NOMO-1 (cell line): Measurements from ENCODE around the gene HMGB4.

Experiments used
- DNase-seq, 2 experiments: peaks; one replicate each; lab custom pipeline; 2025; ENCODE audit not compliant: unreplicated experiment in 2 of 2; lab: John Stamatoyannopoulos, UW

HMGB4 gene, protein sequence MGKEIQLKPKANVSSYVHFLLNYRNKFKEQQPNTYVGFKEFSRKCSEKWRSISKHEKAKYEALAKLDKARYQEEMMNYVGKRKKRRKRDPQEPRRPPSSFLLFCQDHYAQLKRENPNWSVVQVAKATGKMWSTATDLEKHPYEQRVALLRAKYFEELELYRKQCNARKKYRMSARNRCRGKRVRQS

DNA sequence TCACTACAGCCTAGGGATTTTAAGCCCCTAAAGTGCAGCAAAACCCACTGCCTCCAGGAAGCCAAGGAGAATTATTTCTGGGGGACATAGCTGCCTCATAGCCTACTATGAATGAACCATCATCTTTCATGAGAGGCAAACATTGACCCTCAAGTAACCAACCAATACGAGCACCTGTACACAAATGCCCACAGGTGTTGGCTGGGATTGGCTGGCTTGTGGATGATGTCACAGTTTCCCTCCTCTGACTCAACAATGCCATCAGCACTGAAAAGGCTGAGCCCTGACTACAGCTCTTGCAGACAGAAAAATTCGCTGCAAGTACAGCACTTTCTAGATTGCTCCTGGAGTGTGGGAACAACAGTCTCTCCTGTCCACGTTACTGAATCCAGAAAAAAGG lies at the start of gene HMGB4:
Gene HMGB4 (plus strand): TSS at position 301 of the 400 bp plus-strand sequence. CDS start 113 bp downstream, outside the sequence.
- no peak for DNase-seq

DNA sequence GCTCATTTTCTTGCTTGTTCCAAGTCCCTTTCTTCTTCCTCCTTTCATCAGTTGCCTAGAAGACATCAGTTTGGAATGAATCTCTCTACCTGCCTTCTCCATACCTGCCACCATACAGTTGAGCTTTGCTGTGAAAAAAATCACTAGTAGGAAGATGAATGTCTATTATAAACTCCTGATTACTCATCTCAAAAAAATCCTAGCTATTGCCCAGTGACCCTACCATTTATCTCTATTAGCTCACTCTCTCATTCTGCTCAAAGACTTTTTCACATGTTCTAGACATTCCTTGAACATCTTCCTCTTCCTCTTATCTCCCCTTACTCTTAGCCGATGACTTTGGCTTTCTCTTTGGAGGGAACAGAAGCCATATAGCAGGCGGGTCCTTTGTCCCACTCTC lies 49.7 kb upstream of the HMGB4 start:
- no peak for DNase-seq

DNA sequence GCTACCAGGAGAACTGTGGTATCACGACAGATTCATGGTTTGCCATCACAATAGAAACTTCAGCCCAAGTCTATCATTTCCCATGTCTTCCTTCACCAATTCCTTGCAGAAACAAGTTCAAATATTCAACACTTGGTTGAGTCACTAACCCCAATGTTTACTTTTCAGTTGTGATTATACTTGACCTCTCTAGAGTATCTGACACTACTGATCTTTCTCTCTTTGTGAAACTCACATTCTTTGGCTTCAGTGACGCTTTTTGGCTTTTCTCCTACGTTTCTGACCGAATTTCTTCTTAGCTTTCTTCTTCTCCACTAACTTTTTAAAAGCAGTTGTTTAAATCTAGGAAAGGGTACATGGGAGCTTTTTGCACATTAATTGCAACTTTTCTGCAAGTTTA lies 48.8 kb upstream of the HMGB4 start:
- DNase-seq = no peak

DNA sequence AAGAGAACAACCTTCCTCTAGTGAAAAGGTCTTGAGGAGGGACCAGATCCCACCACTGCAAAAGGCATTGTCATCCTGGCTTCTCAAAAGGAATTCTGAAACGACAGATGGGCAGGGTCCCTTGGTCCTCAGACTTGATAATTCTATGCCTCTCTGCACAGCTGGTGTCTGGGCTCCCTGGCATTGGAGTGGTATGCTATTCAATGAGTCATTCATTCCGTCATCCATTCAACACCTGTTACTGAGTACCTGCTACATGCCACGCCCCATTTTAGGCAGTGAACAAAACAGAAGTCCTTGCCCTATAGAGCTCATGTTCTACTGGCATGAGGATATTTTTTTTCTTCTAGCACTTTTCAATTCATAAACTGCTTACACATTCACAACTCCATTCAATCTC lies 45.8 kb upstream of the HMGB4 start:
- no peak for DNase-seq

DNA sequence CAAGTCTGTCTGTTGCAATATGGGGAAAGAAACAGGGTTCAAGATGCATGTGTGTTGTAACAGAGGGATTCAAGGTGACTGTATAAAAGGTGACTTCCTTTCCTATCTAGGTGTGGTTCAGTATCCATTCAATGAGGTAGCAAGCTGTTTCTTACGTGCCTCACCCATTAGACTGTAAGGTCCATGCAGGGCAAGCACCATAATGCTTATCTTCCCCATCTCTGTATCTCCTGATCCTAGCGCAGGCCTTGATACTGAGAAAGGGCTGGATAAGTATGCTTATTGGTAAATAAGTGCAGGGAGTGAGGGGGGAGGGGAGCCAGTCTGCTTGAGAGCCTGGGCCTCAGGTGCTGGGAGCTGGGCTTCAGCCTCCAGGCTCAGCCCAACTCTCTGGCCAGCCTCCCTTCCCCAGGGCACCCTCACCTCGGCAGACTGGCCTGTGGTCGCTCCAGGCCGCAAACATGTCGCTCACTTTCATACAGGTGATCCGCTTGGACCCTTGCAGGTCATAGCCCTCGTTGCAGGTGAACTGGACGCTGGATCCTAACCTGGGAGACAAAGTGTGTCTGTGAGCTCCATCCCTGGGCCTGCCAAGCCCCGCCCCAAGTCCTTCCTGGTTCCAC lies 44.5 kb upstream of the HMGB4 start:
- no peak for DNase-seq

DNA sequence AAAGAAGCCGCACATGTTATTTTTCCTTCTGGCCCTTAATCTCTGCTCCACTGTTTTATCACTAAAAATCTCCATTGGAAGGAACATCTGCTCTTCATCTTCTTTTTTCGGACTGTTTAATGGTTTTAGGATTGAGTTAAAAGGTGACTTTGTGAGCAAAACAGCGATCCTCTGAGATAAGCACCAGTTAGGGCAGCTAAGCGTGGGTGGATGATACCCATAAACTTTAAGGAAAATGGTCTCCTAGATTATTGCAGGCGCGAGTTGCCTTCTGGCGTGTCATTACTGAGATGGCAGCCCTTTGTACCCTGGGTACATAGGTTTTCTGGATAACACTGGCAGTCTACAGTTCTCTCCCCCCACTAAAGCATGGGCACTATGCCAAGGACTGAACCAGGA lies 44.0 kb upstream of the HMGB4 start:
- DNase-seq = no peak

DNA sequence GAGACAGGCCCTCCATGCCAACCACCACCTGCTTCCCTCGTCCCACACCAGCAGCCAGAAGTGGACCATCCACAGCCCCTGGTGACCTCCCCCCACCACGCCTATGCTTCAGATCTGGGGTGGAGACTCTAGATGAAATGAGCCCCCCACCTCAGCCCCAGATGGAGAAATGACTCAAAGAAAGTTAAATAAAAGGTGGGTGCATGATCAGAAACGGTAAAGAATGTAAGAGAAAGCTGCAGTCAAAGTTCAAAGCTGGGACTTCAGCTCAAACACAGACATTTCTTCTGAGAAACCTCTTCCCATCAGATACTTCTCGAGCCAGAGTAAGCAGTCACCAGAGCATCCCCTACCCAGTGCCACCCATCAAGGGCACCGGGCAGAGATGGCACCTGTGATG lies 43.1 kb upstream of the HMGB4 start:
- DNase-seq = no peak

DNA sequence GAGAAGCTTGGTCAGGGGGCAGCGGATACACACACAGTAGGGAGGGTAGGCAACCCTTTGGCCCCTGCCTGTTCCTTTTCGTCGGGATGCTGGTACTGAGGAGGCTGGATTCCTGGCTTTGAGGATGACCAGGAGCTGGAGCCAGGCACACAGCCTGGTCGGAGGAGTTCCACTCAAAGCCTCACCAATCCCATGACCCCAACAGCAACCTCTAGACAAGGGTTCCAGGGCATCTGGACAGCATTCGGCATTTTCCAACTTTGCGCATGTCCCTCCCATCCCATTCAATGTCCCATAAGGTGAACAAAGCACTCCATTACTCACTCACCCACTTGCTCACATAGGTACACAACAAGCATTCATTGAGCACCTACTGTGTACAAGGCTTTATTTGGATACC lies 42.6 kb upstream of the HMGB4 start:
- no peak for DNase-seq

DNA sequence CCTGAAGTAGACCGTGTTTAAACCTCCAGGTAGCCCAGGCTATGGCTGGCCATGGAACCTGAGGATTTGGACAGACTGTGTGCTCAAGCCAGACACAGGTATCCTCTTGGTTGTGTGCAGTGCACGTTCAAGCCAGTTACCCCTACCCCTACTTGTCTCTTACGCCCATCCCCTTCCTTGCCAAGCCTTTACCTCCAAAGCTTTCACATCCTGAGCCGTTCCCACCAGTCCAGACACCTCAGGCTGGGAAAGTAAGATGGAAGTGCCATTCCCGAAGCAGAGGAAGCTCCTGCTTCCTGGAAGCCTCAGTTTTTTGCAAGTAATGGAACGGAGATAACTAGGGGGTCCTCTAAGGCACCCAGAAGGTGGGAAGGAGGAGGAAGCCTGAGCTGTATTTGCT lies 41.5 kb upstream of the HMGB4 start:
- DNase-seq = no peak

DNA sequence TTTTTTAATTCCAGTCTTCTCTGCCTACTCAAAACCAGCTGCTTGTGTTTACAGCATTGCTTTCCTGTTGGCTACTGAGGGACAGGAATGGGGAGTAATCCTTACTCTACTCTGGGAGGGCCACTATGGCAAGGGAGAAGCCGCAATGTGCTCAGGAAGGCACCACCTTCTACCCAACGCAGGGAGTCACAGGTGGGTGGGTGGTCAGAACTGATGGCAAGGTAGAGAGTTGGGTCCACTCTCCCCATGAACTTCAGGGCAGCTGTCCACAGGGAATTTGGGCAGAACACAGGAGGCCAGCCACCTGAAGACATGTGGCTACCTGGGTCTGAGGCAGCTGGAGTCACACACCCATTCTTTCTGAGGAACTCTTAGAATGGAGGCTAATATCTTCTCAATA lies 40.5 kb upstream of the HMGB4 start:
- DNase-seq = no peak

DNA sequence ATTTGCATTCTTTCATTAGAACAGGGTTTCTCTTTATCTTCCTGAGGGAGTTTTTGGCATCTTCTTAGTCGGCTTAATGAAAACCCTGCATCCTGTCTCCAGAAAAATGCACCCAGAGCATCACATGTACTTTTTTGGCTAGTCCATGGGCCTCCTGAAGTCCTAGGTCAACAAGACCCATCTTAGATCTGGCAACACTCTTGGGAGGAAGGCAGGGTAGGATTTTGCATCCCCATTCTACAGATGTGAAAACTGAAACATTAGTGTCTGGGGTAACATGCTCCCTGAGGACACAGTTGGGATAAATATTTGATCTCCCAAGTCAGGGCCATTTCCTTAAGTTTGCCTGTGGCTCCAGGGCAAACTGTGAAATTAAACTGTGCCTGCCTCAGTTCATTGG lies 40.0 kb upstream of the HMGB4 start:
- no peak for DNase-seq

DNA sequence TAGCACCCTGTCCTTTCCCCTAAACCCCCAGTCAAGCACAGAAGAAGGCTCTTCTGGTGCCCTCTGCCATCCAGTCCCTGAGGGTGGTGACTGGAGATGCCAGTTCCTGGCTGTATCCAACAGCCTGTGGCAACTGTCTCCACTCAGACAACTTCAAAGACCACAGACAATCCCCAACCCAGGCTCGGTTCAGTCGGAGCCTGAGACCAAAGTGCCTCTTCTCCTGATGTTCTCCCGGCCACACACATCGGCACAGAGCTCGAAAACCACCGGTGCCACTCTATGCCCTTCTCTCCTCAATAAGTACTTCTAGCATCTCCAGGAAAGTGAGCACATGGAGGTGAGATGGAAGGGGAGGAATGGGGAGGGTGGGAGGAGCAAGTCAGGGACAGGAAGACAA lies 39.6 kb upstream of the HMGB4 start:
- no peak for DNase-seq

DNA sequence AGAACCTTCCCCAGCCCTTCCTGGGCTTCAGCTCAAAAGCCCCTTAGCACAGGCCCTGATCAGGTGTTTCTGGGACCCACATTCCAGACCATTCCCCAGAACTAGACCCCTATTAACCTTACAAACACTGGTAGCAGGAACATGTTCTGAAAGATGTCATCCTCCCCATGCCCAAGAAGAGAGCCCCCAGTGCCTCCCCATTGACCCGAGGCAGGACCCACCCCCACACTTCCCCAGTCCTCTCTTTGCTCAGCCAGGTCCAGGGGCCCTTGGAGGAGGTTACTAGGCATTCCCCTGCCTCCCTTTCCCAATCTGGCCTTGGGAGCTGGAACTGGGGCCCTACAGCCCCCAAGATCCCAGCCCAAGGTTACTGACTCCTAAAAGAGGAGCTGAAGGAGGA lies 38.9 kb upstream of the HMGB4 start:
- DNase-seq = no peak

DNA sequence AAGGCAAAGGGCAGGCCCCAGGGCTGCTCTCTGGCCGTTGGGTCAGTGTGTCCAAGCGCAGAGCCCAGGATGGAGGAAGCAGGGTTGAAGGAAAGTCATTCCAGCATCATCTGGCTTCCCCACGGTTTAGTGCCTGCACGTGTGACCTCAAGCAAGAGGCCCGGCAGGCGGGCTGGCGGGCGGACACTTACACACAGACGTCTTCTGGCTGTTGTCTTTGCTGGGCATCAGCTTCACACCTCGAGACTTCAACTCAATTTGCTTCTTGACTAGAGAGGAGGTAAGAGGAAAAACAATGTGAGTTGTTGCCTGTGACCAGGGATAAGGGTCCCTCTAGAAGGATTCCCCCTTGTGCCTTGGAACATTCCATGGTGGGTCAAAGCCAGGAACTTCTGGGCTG lies 38.4 kb upstream of the HMGB4 start:
- DNase-seq = no peak

DNA sequence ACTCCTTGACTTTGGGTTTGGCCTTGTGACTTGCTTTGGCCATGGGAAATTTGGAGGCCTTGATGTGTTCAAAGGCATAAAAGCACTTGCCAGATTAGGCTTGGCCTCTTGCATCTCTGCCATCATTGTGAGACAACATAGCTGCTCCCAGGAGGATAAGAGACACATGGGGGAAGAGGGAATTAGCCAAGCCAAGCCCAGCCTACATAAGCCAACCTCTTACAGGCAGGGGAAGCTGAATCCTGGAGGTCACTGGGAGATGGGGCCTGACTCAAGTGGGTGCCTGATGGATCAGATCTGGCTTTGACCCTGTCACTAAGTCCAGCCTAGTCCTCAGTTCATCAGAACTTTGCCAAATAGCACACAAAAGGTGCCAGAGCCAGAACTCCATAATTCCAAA lies 37.6 kb upstream of the HMGB4 start:
- DNase-seq = no peak

DNA sequence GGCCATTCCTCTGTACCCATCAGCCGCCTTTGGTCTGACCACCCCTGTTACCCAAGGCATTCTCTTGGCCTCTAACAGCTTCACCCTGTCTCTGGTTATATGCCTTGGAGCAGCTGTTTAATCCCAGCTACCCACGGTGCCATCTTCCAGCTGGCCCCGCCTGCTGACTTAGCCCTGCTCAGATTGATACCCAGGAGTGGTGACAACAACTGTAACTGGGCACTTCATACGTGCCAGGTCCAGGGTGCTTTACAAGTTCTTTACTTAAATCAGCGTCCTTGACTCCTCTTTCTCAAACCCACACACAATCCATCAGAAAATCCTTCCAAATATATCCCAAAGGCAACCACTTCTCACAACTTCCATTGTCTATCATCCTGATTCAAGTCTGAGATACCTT lies 37.2 kb upstream of the HMGB4 start:
- DNase-seq = no peak

DNA sequence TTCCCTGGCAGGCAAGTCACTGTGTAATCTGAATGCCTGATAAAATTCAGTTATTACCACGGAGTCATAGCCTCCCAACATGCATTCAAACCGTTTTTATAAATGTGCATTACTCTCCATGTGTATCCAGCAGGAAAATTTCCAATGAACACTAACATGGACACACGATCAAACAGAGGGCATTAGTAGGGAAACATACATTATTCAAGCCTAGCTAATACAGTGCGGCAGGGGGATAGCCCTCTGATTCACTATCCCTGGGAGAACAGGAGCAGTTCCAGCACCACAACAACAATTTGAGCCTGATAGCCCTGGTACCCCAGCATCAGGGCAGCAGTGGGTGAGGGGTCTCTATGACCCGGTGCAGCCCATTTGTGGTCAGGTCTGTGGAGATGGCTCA lies 35.8 kb upstream of the HMGB4 start:
- DNase-seq = no peak

DNA sequence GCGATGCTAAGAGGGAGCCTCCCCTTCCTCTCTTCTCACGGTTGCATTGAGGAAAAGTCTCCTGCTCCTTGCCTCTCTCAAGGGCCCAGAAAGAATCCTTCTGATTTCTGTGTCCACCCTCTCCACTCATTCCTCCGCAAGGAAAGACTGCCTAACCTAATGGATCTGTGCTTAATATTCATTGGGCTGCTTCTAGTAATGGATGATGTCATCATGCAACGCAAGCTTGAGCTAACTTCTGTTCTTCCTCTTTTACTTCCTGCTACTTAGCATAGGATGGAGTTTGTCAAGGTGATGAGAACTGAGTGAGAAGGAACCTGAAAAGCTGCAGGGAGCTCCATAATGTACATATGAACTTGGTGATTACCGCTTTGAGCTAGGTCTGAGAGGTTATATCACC lies 35.2 kb upstream of the HMGB4 start:
- no peak for DNase-seq

DNA sequence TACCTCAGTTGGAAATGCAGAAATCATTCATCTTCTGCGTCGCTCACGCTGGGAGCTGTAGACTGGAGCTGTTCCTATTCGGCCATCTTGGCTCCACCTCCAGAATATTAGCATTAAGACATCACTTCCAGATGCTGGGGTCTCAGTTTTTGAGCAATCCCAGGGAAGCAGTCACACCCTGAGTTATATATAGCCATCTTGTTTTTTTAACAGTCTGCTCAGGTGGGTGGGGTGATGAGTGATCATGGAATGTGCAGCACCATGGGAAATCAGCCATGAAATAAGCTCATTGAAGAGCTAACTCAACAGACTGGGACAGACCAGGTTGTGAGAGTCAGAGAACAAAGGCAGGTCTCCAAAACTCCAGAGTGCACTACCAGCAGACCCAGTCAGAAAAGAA lies 27.0 kb upstream of the HMGB4 start:
- no peak for DNase-seq

DNA sequence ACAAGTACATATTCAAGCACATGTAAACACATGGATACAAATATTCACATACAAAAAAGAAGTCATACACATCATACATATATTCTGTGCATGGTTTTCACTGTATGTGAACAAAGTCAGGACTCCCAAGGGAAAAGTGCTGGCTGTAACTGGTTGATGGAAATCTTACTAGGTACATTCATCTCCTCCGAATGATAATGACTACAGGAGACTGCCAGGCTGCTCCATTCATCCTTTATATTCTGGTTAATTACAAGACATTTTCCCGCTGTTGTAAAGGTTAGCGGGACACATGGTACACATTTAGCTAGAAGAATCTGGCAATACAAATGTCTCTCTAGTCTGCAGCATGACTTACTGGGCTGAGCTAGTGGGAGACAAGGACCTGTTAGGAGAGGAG lies 26.2 kb upstream of the HMGB4 start:
- DNase-seq = no peak

DNA sequence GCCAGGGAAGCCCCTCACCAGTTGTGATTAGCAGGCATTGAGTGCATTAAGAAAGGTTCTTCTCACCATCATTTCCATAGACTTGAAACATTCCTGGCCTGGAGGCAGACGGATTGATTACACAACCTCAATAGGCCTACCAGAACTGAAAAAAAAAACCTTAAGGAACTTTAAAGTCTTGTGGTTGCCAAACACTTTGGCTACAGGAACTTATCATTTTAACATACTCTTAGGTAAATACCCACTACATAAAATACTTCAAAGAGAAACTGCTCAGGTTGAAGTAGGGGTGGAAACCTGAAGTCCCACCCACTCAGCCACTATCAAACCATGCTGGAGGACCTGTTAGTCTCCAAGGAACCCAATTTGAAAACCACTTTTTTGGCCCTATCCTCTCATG lies 22.4 kb upstream of the HMGB4 start:
- DNase-seq = no peak

DNA sequence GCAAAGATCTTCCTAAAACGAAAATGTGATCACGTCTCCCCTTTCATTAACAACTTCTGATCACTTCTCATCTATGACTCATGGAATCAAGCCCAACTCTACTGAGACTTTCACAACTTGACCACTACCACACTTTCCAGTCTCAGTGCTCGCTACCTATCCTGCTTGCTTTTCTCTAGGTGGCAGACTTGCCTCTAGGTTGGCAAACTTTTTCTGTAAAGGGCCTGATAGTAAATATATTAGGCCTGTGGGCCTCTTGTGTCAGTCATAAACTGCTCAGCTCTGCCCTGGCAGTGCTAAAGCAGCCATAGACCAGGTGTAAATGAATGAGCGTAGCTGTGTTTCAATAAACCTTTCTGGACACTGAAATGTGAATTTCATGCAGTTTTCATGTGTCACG lies 21.5 kb upstream of the HMGB4 start:
- DNase-seq = no peak

DNA sequence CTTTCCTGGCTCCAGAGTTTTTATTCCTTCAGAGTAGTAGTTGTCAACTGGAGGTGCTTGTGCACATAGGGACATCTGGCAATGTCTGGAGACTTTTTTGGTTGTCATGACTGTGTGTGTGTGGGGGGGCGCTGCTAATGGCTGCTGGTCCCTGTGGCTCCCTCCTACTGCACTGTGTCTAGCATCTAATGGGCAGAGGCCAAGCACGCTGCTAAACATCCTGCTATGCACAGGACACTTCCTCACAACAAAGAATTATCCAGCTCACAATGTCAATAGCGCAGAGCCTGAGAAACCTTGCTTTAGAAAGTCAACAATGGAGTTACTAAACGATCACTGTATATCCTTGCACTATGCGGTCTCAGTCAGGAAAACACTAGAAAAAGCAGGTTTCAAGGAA lies 19.7 kb upstream of the HMGB4 start:
- DNase-seq = no peak
